ENCODE results near the gene C11orf71.

C11orf71 gene

GRCh38 chr11:114400216-114400914, at the start of gene C11orf71, which contains the start of gene RBM7:
C11orf71 (minus strand) TSS chr11:114400511; CDS start chr11:114400331, 180 bp downstream.
RBM7 (plus strand) TSS chr11:114400666; CDS start chr11:114400672, 6 bp downstream.
- DNase-seq = peak; percentile 98

DNA sequence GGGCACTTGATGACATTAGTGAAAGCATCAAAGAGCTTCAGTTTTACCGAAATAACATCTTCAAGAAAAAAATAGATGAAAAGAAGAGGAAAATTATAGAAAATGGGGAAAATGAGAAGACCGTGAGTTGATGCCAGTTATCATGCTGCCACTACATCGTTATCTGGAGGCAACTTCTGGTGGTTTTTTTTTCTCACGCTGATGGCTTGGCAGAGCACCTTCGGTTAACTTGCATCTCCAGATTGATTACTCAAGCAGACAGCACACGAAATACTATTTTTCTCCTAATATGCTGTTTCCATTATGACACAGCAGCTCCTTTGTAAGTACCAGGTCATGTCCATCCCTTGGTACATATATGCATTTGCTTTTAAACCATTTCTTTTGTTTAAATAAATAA, 49.5 kb upstream of the C11orf71 start:
- DNase-seq = no peak

DNA sequence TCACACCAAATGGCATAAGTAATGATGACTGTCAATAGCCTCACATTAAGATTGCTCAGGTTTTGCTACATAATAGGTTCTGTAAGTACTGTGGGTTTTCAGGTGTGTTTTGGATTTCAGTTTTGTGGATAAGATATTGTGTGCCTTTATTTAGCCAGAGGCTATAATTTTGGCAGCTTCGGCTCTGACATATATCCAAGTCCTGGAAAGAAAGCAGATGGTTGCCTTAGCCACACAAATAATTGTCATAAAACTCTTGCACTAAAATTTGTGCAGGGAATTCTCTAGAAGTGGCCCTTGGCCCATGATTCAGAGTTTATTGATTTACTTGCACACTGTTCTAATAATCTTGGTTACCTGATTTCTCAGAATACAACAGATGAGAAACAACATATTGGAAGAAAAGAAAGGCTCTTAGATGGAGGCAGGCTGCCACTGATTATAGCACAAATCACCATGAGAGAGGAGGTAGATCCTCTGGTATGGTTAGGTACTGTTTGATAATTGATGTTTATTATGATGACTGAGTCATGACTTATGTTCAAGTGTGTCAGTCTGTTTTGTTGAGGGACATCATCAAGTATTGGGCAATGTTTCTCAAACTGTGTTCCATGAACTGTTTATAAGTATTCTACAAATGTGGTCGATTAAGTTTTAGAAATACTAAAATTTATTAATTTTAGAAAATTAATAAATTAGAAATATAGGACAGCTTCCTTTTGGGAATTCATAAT, 48.6 kb upstream of the C11orf71 start:
- DNase-seq = no peak

DNA sequence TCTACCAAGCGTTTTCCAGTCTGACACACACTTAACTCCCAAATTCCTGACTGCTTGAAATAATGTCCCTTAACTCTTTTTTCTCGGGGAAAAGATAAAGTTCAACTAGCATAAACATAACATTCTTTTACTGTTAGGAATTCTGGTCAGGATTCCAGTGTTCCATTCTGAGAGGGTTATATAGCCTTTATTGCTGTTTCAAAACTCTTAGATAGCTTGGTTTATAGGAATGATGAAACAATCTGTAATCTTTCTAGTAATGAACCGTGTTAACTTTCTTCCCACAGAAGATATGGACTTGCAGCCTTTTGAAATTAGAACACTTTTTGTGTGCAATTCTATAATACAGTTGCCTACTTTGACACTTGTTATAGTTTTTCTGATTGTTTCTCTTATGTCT, 47.6 kb upstream of the C11orf71 start:
- DNase-seq = no peak

DNA sequence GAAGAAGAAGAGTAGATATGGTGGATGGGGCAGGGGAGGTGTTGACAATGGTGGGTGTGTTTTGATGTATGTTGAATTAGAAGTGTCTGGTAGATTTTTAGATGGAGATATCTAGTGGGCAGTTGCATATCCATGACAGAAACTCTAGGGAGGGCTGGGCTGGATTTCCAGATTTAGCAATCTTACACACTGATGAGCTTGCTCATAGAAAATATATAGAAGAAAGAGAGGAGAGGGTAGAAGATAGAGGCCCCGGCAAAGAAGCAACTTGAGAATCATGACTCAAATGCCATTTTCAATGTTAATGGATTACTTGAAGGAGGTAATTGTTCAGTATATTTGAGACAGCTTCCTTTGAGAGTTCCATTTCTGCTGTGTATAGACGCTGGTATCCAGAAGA, 47.1 kb upstream of the C11orf71 start:
- DNase-seq = no peak

GRCh38 chr11:114442536-114442935, 42.2 kb upstream of the C11orf71 start:
- no peak for DNase-seq

GRCh38 chr11:114441921-114442320, 41.6 kb upstream of the C11orf71 start:
- no peak for DNase-seq

DNA sequence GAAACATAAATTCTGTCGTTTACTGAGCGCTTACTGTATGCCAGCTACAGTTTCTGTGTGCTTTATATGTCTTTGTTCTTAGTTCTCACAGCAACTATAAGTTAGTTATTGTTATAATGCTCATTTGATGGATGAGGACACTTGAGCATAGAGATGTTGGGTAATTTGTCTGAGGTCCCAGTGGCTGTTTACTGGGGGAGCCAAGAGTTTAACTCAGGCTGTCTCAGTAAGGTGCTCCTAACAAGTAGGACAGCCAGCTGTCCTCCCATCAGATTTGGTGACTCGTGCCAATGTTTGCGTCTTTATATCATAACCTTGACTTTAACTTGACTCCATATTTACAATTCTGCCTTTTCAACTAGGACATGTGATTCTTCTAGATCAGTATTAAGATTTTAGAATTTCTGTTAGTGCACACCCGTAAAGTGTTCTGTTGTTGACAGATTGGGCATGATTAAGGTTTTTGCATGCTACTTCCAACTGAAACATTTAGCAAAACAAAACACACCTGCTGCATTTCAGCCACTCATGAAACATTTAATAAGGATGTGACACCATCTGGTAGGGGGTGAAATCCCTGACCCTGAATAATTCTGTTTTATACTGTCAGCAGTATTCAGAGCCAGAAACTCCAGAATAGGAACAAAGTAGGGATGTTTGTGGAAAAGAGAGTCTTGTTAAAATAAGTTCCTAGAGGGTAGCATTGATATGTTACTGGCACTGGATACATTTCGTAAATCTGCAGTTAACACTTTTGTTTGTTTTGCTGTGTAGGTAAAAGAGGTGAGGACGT, 40.9 kb upstream of the C11orf71 start:
- no peak for DNase-seq

GRCh38 chr11:114440121-114440860, 40.0 kb upstream of the C11orf71 start:
- no peak for DNase-seq

GRCh38 chr11:114439229-114440120, 39.2 kb upstream of the C11orf71 start, which contains the start of gene REXO2:
REXO2 (plus strand) TSS chr11:114439467; CDS start chr11:114439529, 62 bp downstream.
- peak; percentile 94 for DNase-seq

DNA sequence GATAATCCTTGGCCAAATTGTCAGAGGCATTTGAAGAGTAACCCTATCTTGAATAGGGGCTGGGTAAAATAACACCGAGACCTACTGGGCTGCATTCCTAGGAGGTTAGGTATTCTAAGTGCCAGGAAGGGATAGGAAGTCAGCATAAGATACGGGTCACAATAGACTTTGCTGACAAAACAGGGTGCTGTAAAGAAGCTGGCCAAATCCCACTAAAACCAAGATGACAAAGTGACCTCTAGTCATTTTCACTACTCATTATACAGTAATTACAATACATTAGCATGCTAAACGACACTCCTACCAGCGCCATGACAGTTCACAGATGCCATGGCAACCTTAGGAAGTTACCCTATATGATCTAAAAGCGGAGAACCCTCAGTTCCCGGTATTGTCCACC, 38.0 kb upstream of the C11orf71 start:
- DNase-seq = no peak

DNA sequence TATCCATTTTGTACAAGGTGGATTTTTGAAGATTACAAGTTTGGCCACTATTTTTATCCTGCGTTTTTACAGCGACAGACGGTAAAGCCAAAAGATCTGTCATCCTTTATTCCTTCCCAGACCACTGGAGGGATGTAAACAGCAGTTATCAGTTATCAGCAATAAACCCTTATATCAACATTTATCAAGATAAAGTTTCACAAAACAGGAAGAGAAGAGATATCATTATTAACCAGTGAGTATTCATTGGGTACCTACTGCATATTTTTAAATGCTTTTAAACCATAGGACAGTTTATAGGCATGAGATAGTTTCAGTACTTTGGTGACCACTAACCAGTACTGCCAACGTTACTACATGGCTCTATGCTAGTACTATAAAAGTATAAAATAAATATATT, 33.1 kb upstream of the C11orf71 start:
- DNase-seq = no peak

DNA sequence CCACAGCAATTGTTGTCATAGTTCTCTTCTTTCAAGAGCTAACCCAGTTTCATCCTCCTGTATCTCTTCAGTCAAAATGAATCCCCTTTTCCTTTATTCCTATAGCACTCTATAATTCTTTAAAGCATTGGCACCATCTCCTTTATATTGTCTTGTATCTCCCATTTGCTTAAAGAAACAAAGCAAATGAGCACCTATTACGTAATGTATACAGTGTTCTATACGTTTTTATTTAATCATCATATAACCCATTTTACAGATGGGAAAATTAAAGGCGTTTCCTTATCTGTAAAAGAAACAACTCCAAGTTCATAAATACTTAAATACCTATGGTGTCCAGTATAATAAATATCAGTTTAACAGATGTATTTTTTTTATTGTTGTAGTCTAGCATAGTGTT, 32.6 kb upstream of the C11orf71 start:
- no peak for DNase-seq

- no peak for DNase-seq
Measured at GRCh38 chr11:114430290-114430689, 30.0 kb upstream of the C11orf71 start.

DNA sequence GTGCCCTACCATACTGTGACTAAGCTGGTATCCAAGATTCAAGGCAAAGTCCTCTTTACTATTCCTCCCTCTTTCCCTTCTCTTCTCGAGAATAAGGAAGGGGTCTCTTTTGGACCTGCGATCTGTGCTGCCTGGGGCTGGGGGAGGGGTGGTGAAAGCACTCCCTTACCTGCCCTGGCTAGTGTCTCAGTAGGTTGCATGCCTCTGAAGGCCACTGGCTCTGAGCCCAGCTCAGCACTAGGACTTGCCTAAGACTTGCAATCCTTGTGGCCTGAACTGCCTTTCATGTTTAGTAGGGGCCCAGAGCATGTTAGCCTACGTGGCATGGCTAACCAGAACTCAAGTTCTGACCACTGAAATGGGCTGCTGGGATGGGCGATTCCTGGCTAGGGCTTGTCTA, 26.0 kb upstream of the C11orf71 start:
- DNase-seq = no peak

DNA sequence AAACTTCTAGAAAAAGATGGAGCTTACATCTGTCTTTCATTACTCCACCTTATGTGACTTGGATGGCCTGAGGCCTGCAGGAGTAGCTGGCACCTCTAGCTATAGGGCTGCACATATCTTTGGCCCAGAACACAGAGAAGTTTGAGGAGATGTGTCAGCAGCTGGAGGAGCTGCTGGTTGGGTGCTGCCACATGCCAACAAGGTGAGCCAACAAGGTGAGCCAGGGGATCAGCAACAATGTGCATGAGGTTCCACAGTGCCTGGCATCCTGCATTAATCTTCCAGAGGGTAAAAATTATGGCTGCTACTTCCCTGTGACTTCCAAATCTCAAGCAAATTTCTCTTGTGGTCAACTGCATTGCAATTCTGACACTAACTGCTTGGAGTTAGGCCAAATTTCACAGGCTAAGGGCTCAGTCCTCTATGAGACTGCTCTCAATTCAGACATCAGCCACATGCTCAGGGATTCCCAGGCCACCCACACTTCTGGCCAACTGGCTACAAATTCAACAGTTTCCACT, 16.2 kb upstream of the C11orf71 start:
- no peak for DNase-seq

GRCh38 chr11:114413958-114414357, 13.6 kb upstream of the C11orf71 start:
- no peak for DNase-seq

DNA sequence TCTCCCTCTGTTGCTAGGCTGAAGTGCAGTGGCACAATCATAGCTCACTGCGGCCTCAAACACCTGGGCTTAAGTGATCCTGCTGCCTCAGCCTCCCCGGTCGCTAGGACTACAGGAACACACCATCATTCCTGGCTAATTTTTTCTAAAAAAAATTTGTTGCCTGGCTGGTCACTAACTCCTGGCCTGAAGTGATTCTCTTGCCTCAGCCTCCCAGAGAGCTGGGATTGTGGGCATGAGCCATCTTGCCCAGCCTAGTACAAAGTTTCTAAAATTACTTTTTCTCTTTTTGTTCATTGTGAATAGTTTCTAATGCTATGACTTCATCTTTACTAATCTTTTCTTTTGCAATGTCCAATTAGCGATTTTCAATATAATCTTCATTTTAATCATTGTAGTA, 12.6 kb upstream of the C11orf71 start:
- DNase-seq = no peak

- no peak for DNase-seq
Measured at GRCh38 chr11:114401311-114401710, 1.0 kb upstream of the C11orf71 start.

- DNase-seq = no peak
Measured at GRCh38 chr11:114400915-114401223, 558 bp upstream of the C11orf71 start.

- no peak for DNase-seq
Measured at GRCh38 chr11:114399490-114400215, 658 bp downstream of the C11orf71 start.

Data from activated CD4-positive, alpha-beta T cell treated with anti-CD3 and anti-CD28 coated beads, Interleukin-2, amount 50 U/mL, for 4 hours (primary cell).